ENCODE measurements around the gene TBC1D24. TPM values are rescaled to one million over a fixed set of nuclear protein-coding genes. Genes with fewer than 3 reads are reported as not detected.
"Not testable (repeated sequence)": the region's sequence is repeated elsewhere in the genome, so short reads cannot be mapped to it uniquely, and the experiment has no call there.

The TBC1D24 gene
- total and polyA plus RNA-seq, 4 donors = 0.38 to 15.6 (median 5.0) TPM

- H3K27ac ChIP-seq (ENCODE audit: low read depth in 1 of 2, low read length in 2 of 2); H3K9me3 ChIP-seq (ENCODE audit: control insufficient read depth, low read length); H3K4me3 ChIP-seq (ENCODE audit: low read length in 2 of 2); H3K36me3 ChIP-seq (ENCODE audit: control insufficient read depth in 1 of 2, insufficient read depth in 2 of 2, low read length in 1 of 2); DNase-seq; H3K4me1 ChIP-seq (ENCODE audit: control insufficient read depth in 1 of 2, insufficient read depth in 2 of 2, low read length in 2 of 2); H3K27me3 ChIP-seq (ENCODE audit: control insufficient read depth in 1 of 2, insufficient read depth in 2 of 2, low read length in 1 of 2); intact Hi-C loops (cut with DNase I); ATAC-seq (ENCODE audit: low FRiP score): not testable (repeated sequence)
- 80 to 81% methylated on average over 15 of the region's 15 CpGs for WGBS, 2 donors
These were observed 33.7 kb upstream of the TBC1D24 start for GRCh38 chr16:2441143-2441804.

- no peaks in the 10 kb centered on the region for H3K9me3 ChIP-seq (ENCODE audit: control insufficient read depth, low read length)
- no peaks in the 10 kb centered on the region for H3K4me1 ChIP-seq (ENCODE audit: control insufficient read depth in 1 of 2, insufficient read depth in 2 of 2, low read length in 2 of 2)
- ATAC-seq (ENCODE audit: low FRiP score) (no peak), DNase-seq (no peak)
- no peak overlapping the region for H3K27ac ChIP-seq (ENCODE audit: low read depth in 1 of 2, low read length in 2 of 2)
- intact Hi-C loops (cut with DNase I) = no loop called here
- H3K27me3 ChIP-seq (ENCODE audit: control insufficient read depth in 1 of 2, insufficient read depth in 2 of 2, low read length in 1 of 2) = no peaks in the 10 kb centered on the region
- 93 to 95% methylated on average over 8 to 9 of the region's 9 CpGs for WGBS, 2 donors
- H3K4me3 ChIP-seq (ENCODE audit: low read length in 2 of 2) = no peak overlapping the region
- no peaks in the 10 kb centered on the region for H3K36me3 ChIP-seq (ENCODE audit: control insufficient read depth in 1 of 2, insufficient read depth in 2 of 2, low read length in 1 of 2)
These were observed 31.4 kb upstream of the TBC1D24 start for GRCh38 chr16:2443555-2443954.

GRCh38 chr16:2447920-2448583, 26.9 kb upstream of the TBC1D24 start:
- ATAC-seq (ENCODE audit: low FRiP score) (no peak), DNase-seq (no peak)
- no peaks in the 10 kb centered on the region for H3K4me1 ChIP-seq (ENCODE audit: control insufficient read depth in 1 of 2, insufficient read depth in 2 of 2, low read length in 2 of 2)
- no peaks in the 10 kb centered on the region for H3K36me3 ChIP-seq (ENCODE audit: control insufficient read depth in 1 of 2, insufficient read depth in 2 of 2, low read length in 1 of 2)
- H3K4me3 ChIP-seq (ENCODE audit: low read length in 2 of 2) = no peak overlapping the region
- H3K27ac ChIP-seq (ENCODE audit: low read depth in 1 of 2, low read length in 2 of 2) = no peak overlapping the region
- H3K27me3 ChIP-seq (ENCODE audit: control insufficient read depth in 1 of 2, insufficient read depth in 2 of 2, low read length in 1 of 2) = no peaks in the 10 kb centered on the region
- intact Hi-C loops (cut with DNase I) = no loop called here
- no peaks in the 10 kb centered on the region for H3K9me3 ChIP-seq (ENCODE audit: control insufficient read depth, low read length)
- WGBS, 2 donors = 87 to 93% methylated on average over 11 of the region's 11 CpGs

GRCh38 chr16:2449118-2449517, 25.8 kb upstream of the TBC1D24 start:
- no peaks in the 10 kb centered on the region for H3K4me1 ChIP-seq (ENCODE audit: control insufficient read depth in 1 of 2, insufficient read depth in 2 of 2, low read length in 2 of 2)
- 93 to 97% methylated on average over 25 of the region's 25 CpGs for WGBS, 2 donors
- no peak overlapping the region for H3K27ac ChIP-seq (ENCODE audit: low read depth in 1 of 2, low read length in 2 of 2)
- H3K4me3 ChIP-seq (ENCODE audit: low read length in 2 of 2) = no peak overlapping the region
- intact Hi-C loops (cut with DNase I) = no loop called here
- ATAC-seq (ENCODE audit: low FRiP score) (no peak), DNase-seq (no peak)
- H3K9me3 ChIP-seq (ENCODE audit: control insufficient read depth, low read length) = no peaks in the 10 kb centered on the region
- H3K36me3 ChIP-seq (ENCODE audit: control insufficient read depth in 1 of 2, insufficient read depth in 2 of 2, low read length in 1 of 2) = no peaks in the 10 kb centered on the region
- no peaks in the 10 kb centered on the region for H3K27me3 ChIP-seq (ENCODE audit: control insufficient read depth in 1 of 2, insufficient read depth in 2 of 2, low read length in 1 of 2)

GRCh38 chr16:2450535-2450934, 24.4 kb upstream of the TBC1D24 start:
- H3K36me3 ChIP-seq (ENCODE audit: control insufficient read depth in 1 of 2, insufficient read depth in 2 of 2, low read length in 1 of 2) = no peaks in the 10 kb centered on the region
- intact Hi-C loops (cut with DNase I) = no loop called here

GRCh38 chr16:2450975-2451381, 23.9 kb upstream of the TBC1D24 start:
- DNase-seq = no peak
- H3K4me1 ChIP-seq (ENCODE audit: control insufficient read depth in 1 of 2, insufficient read depth in 2 of 2, low read length in 2 of 2) = no peaks in the 10 kb centered on the region
- intact Hi-C loops (cut with DNase I) = no loop called here
- H3K27me3 ChIP-seq (ENCODE audit: control insufficient read depth in 1 of 2, insufficient read depth in 2 of 2, low read length in 1 of 2) = no peaks in the 10 kb centered on the region
- no peaks in the 10 kb centered on the region for H3K9me3 ChIP-seq (ENCODE audit: control insufficient read depth, low read length)
- no peaks in the 10 kb centered on the region for H3K36me3 ChIP-seq (ENCODE audit: control insufficient read depth in 1 of 2, insufficient read depth in 2 of 2, low read length in 1 of 2)
- WGBS, 2 donors = 94 to 96% methylated on average over 19 of the region's 19 CpGs
- no peak overlapping the region for H3K4me3 ChIP-seq (ENCODE audit: low read length in 2 of 2)
- ATAC-seq (ENCODE audit: low FRiP score) = no peak
- no peak overlapping the region for H3K27ac ChIP-seq (ENCODE audit: low read depth in 1 of 2, low read length in 2 of 2)

More at GRCh38 chr16:2450535-2450934, 24.4 kb upstream of the TBC1D24 start:
- WGBS, 2 donors = 91 to 92% methylated on average over 8 of the region's 8 CpGs
- Histone ChIP-seq H3K4me1 (ENCODE audit: control insufficient read depth in 1 of 2, insufficient read depth in 2 of 2, low read length in 2 of 2) (no peaks in the 10 kb centered on the region), H3K4me3 (ENCODE audit: low read length in 2 of 2) (no peak overlapping the region), H3K27me3 (ENCODE audit: control insufficient read depth in 1 of 2, insufficient read depth in 2 of 2, low read length in 1 of 2) (no peaks in the 10 kb centered on the region), H3K27ac (ENCODE audit: low read depth in 1 of 2, low read length in 2 of 2) (no peak overlapping the region), H3K9me3 (ENCODE audit: control insufficient read depth, low read length) (no peaks in the 10 kb centered on the region)
- DNase-seq (no peak), ATAC-seq (ENCODE audit: low FRiP score) (no peak)

DNA sequence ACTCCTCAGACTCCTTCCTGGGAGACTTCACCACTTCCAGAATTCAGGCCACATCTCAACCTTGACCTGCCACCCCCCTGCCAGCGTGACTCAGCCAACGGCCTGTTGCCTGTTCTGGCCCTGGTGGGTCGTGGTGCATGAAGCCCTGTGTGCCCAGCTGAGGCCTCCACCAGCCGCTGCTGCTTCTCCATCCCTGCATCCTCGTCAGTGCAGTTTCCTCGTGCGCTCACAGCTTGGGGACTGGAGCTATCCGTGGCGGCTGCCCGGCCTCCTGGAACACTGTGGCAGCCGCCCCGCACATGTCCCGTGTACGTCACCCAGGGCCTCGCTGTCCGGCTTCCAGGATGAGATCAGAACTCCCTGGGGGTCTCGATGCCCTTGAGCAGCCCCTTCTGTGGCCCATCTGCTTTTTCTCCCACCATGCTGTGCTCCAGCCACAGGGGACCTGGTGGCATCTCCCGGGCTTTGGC, 23.0 kb upstream of the TBC1D24 start:
- ATAC-seq (ENCODE audit: low FRiP score) (no peak), DNase-seq (no peak)
- intact Hi-C loops (cut with DNase I) = no loop called here
- WGBS, 2 donors = 93 to 94% methylated on average over 18 of the region's 18 CpGs
- Histone ChIP-seq H3K4me1 (ENCODE audit: control insufficient read depth in 1 of 2, insufficient read depth in 2 of 2, low read length in 2 of 2) (no peaks in the 10 kb centered on the region), H3K9me3 (ENCODE audit: control insufficient read depth, low read length) (no peaks in the 10 kb centered on the region), H3K4me3 (ENCODE audit: low read length in 2 of 2) (no peak overlapping the region), H3K36me3 (ENCODE audit: control insufficient read depth in 1 of 2, insufficient read depth in 2 of 2, low read length in 1 of 2) (no peaks in the 10 kb centered on the region), H3K27me3 (ENCODE audit: control insufficient read depth in 1 of 2, insufficient read depth in 2 of 2, low read length in 1 of 2) (no peaks in the 10 kb centered on the region), H3K27ac (ENCODE audit: low read depth in 1 of 2, low read length in 2 of 2) (no peak overlapping the region)

- ATAC-seq (ENCODE audit: low FRiP score) (no peak), DNase-seq (no peak)
- Histone ChIP-seq H3K4me1 (ENCODE audit: control insufficient read depth in 1 of 2, insufficient read depth in 2 of 2, low read length in 2 of 2) (no peaks in the 10 kb centered on the region), H3K36me3 (ENCODE audit: control insufficient read depth in 1 of 2, insufficient read depth in 2 of 2, low read length in 1 of 2) (no peaks in the 10 kb centered on the region), H3K27me3 (ENCODE audit: control insufficient read depth in 1 of 2, insufficient read depth in 2 of 2, low read length in 1 of 2) (no peaks in the 10 kb centered on the region), H3K9me3 (ENCODE audit: control insufficient read depth, low read length) (no peaks in the 10 kb centered on the region), H3K27ac (ENCODE audit: low read depth in 1 of 2, low read length in 2 of 2) (no peak overlapping the region), H3K4me3 (ENCODE audit: low read length in 2 of 2) (no peak overlapping the region)
- intact Hi-C loops (cut with DNase I) = no loop called here
- WGBS, 2 donors = 95 to 96% methylated on average over 8 of the region's 8 CpGs
These were observed 22.3 kb upstream of the TBC1D24 start for GRCh38 chr16:2452650-2453049.
